T-helper 1 cell (primary cell): ENCODE data around the gene LRCH1.

Source experiments
- DNase-seq, 5 donors: peaks; one replicate each; pipeline ENCODE4 v3.0.0-alpha.2; 2012 to 2020

LRCH1 gene

GRCh38 chr13:46594374-46595078 lies 41.6 kb downstream of the LRCH1 start:
- DNase-seq = no peak

GRCh38 chr13:46595136-46595884 lies 42.3 kb downstream of the LRCH1 start:
- DNase-seq = no peak

GRCh38 chr13:46595885-46596275 lies 42.9 kb downstream of the LRCH1 start:
- no peak for DNase-seq

GRCh38 chr13:46596466-46596865 lies 43.5 kb downstream of the LRCH1 start:
- no peak for DNase-seq

GRCh38 chr13:46598140-46598819 lies 45.3 kb downstream of the LRCH1 start:
- DNase-seq = peak in 1 of 5 donors; percentile 38

- DNase-seq = peak in 1 of 5 donors; percentile 43
Observed at GRCh38 chr13:46598820-46599180, 45.8 kb downstream of the LRCH1 start.

GRCh38 chr13:46600943-46601311 lies 48.0 kb downstream of the LRCH1 start:
- DNase-seq = no peak

- DNase-seq = no peak
Observed at GRCh38 chr13:46602531-46602930, 49.6 kb downstream of the LRCH1 start.

GRCh38 chr13:46603165-46603603 lies 50.2 kb downstream of the LRCH1 start:
- DNase-seq = no peak

GRCh38 chr13:46604226-46604990 lies 51.4 kb downstream of the LRCH1 start:
- DNase-seq = no peak

- DNase-seq = no peak
Observed at GRCh38 chr13:46605076-46605824, 52.3 kb downstream of the LRCH1 start.

GRCh38 chr13:46605825-46606554 lies 53.0 kb downstream of the LRCH1 start:
- DNase-seq = no peak

- DNase-seq = no peak
Observed at GRCh38 chr13:46606970-46607369, 54.0 kb downstream of the LRCH1 start.

- DNase-seq = no peak
Observed at GRCh38 chr13:46607768-46608564, 55.0 kb downstream of the LRCH1 start.

GRCh38 chr13:46609052-46609451 lies 56.1 kb downstream of the LRCH1 start:
- no peak for DNase-seq

- no peak for DNase-seq
Observed at GRCh38 chr13:46609726-46610125, 56.8 kb downstream of the LRCH1 start.

- DNase-seq = no peak
Observed at GRCh38 chr13:46612267-46612666, 59.3 kb downstream of the LRCH1 start.

GRCh38 chr13:46613409-46614049 lies 60.6 kb downstream of the LRCH1 start:
- DNase-seq = no peak

- DNase-seq = no peak
Observed at GRCh38 chr13:46614582-46614981, 61.6 kb downstream of the LRCH1 start.

- no peak for DNase-seq
Observed at GRCh38 chr13:46615888-46616531, 63.0 kb downstream of the LRCH1 start.
